ENCODE data around the gene FAM98B. TPM values are rescaled to one million over a fixed set of nuclear protein-coding genes. Genes with fewer than 3 reads are reported as not detected.

The FAM98B gene
- 10 to 100 TPM in 2 of 4 donors, 1 to 10 TPM in 2; 4.8 to 14.4 (median 9.7) TPM for total RNA-seq

DNA sequence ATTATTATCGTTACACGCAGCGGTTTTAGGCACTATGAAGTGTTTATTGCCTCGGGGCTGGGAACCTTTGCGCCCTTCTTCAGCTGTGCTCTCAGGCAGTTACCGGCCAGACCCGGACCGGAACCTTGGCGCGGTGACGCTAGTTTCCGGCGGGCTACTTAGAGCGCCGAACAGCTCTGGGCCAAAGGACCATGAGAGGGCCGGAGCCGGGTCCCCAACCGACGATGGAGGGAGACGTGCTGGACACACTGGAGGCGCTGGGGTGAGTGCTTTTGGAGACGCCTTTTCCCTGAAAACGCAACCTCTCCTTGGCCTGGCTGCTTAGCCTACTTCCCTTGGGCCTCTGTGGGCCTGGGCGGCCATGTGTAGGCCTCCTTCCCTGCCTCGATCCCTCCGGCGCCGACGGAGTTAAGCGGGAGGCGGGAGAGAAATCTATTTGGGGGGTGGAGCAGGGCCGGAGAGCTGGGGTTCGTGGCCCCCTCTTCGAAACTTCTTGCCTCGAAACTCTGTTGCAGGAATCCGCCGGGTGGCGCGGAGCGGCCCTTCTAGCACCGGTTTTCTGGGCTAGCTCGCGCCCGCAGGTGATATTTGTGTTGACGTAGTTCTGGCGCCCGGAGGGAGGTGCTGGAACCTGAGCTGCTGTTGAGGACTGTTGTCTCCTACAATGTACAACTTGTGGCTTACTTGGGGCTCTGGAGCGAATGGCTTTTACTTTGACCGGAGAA is at the start of gene FAM98B:
FAM98B (plus strand) TSS at position 157 of the 725 bp plus-strand sequence; CDS start at position 192, 35 bp downstream.
- intact Hi-C loops (cut with DNase I; ENCODE audit: low total_unique reads): no loop called here
- no peak for TF ChIP-seq POLR2A (IDR thresholded peaks at IDR 0.05)
- TF ChIP-seq, protein P1, sequence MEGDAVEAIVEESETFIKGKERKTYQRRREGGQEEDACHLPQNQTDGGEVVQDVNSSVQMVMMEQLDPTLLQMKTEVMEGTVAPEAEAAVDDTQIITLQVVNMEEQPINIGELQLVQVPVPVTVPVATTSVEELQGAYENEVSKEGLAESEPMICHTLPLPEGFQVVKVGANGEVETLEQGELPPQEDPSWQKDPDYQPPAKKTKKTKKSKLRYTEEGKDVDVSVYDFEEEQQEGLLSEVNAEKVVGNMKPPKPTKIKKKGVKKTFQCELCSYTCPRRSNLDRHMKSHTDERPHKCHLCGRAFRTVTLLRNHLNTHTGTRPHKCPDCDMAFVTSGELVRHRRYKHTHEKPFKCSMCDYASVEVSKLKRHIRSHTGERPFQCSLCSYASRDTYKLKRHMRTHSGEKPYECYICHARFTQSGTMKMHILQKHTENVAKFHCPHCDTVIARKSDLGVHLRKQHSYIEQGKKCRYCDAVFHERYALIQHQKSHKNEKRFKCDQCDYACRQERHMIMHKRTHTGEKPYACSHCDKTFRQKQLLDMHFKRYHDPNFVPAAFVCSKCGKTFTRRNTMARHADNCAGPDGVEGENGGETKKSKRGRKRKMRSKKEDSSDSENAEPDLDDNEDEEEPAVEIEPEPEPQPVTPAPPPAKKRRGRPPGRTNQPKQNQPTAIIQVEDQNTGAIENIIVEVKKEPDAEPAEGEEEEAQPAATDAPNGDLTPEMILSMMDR (IDR thresholded peaks at IDR 0.05): no peak
- H3K4me3 ChIP-seq (ENCODE audit: low read depth, poor library complexity, severe bottlenecking): peak within 1 kb of the TSS; percentile 96
- 0% methylated on average over 43 to 45 of the region's 49 CpGs for WGBS, 2 donors
- DNase-seq (ENCODE audit: low spot score in 2 of 2): peak; percentile 83 to 98

DNA sequence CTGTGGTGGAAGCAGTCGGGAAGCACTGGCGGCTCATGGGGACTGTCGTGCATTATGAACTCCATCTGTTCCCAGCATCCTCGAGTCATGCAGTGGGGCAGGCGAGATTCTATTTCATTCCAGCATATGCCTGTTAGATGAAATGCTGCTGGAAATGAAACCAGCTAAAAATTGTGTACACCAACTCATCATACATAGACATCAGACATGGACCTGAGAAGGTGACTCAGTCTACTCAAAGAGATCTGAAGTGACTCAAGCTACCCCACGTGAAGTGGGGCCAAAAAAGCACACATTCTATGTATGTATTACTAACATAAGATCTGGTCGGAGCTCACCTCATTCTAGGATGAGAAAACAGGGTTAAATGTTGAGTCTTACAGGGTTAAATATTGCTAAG is 47.5 kb upstream of the FAM98B start:
- H3K4me3 ChIP-seq (ENCODE audit: low read depth, poor library complexity, severe bottlenecking): no peak overlapping the region
- 61 to 62% methylated on average over 7 of the region's 7 CpGs for WGBS, 2 donors
- TF ChIP-seq, protein P1 (IDR thresholded peaks at IDR 0.05): no peak
- no peak for TF ChIP-seq POLR2A (IDR thresholded peaks at IDR 0.05)
- no peak for DNase-seq (ENCODE audit: low spot score in 2 of 2)
- intact Hi-C loops (cut with DNase I; ENCODE audit: low total_unique reads): no loop called here

- TF ChIP-seq, protein P1 (IDR thresholded peaks at IDR 0.05): no peak
- 86 to 89% methylated on average over 4 of the region's 4 CpGs for WGBS, 2 donors
- no peak for DNase-seq (ENCODE audit: low spot score in 2 of 2)
- intact Hi-C loops (cut with DNase I; ENCODE audit: low total_unique reads): no loop called here
- no peak overlapping the region for H3K4me3 ChIP-seq (ENCODE audit: low read depth, poor library complexity, severe bottlenecking)
These were observed 45.4 kb upstream of the FAM98B start for GRCh38 chr15:38408576-38408975.

- intact Hi-C loops (cut with DNase I; ENCODE audit: low total_unique reads): no loop called here
- H3K4me3 ChIP-seq (ENCODE audit: low read depth, poor library complexity, severe bottlenecking): no peak overlapping the region
- no peak for DNase-seq (ENCODE audit: low spot score in 2 of 2)
- TF ChIP-seq, protein P1 (IDR thresholded peaks at IDR 0.05): no peak
- TF ChIP-seq POLR2A (IDR thresholded peaks at IDR 0.05): no peak
- WGBS, 2 donors: 57 to 58% methylated on average over 3 of the region's 3 CpGs
These were observed 42.0 kb upstream of the FAM98B start for GRCh38 chr15:38411902-38412301.

DNA sequence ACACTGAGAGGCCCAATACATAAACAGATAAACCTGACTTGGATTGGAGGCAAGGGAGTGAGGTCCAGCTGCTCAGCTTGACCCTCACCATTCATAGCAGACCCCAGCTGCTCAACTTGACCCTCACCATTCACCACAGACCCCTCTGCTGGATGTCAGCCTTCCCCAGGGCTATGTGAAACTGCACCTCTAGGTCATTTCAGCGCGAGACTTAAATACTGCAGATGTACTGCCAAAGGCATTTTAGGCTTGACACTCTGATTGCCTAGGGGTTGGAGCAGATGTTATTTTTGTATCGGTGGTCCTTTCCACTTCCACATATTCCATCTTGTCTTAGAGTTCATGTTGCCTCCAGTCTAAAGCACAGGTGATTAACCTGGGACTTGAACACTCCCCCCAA is 41.5 kb upstream of the FAM98B start:
- H3K4me3 ChIP-seq (ENCODE audit: low read depth, poor library complexity, severe bottlenecking): no peak overlapping the region
- TF ChIP-seq POLR2A (IDR thresholded peaks at IDR 0.05): no peak
- TF ChIP-seq, protein P1 (IDR thresholded peaks at IDR 0.05): no peak
- DNase-seq (ENCODE audit: low spot score in 2 of 2): no peak
- intact Hi-C loops (cut with DNase I; ENCODE audit: low total_unique reads): no loop called here
- WGBS, 2 donors: 42 to 56% methylated on average over 3 of the region's 3 CpGs

DNA sequence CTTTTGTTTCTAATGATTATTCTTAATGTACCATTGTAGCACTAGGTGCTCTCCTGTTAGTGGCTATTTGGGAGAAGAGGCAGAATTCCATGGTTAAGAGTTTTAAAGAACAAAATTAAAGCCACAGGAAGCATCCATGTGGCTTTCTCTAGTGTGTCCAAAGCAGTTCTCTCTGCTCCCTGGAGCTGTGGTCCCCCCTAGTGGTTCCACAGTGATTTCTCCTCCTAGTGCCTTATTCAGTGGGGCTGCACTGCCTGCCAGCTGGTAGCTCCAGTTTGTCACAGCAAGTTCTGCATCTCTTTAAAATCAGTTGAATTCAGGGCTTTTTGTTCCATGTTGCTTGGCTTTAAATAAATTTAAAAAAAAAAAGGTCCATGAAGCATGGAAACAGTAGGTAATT is 39.6 kb upstream of the FAM98B start:
- no peak overlapping the region for H3K4me3 ChIP-seq (ENCODE audit: low read depth, poor library complexity, severe bottlenecking)
- TF ChIP-seq, protein P1 (IDR thresholded peaks at IDR 0.05): no peak
- TF ChIP-seq POLR2A (IDR thresholded peaks at IDR 0.05): no peak
- DNase-seq (ENCODE audit: low spot score in 2 of 2): peak in 1 of 2 donors; percentile 38
- intact Hi-C loops (cut with DNase I; ENCODE audit: low total_unique reads): no loop called here
